ENCODE measurements around the gene PGAP1. TPM values are rescaled to one million over a fixed set of nuclear protein-coding genes. Genes with fewer than 3 reads are reported as not detected.

Gene PGAP1
- total and polyA plus RNA-seq, 10 donors = 0.38 to 10.1 (median 5.3) TPM

DNA sequence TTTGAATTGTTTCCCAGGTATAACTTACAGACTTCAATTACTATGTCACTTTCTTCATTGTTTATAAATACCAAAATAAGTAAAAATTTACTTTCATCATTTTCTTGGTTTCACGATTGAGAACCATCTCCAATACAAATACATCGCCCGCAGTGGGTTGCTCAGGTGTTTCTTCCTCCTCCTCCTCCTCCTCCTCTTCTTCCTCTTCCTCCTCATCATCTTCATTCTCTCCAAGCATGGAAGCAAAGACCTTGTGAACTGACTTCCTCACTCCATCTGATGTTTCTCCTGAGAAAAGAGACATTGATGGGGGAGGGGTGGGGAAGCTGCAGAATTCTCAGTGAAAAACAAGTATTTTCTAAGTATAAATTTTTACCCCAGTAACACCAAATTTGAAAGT is 133.6 kb downstream of the PGAP1 start:
- no peak for DNase-seq
- Histone ChIP-seq H3K4me1 (peaks cover under 1 to 26% (median 15%) of the 10 kb centered on the region in 6 donors), H3K36me3 (peaks cover 0 to 100% (median 87%) of the 10 kb centered on the region in 6 donors), H3K27me3 (replicated peaks in 1 of 7) (no peaks in the 10 kb centered on the region), H3K27ac (no peak overlapping the region), H3K9me3 (no peaks in the 10 kb centered on the region), H3K4me3 (no peak overlapping the region)
- WGBS, 5 donors = 94 to 99% (median 96%) methylated on average over 3 of the region's 3 CpGs
- intact Hi-C loops (cut with DNase I; ENCODE audit: low total_unique reads) = no loop called here
- TF ChIP-seq CTCF (IDR thresholded peaks at IDR 0.05 in 8 of 11, conservative IDR thresholded peaks at IDR 0.05 in 3 of 11) (no peak), POLR2A (IDR thresholded peaks at IDR 0.05) (no peak), POLR2AphosphoS5 (IDR thresholded peaks at IDR 0.05) (no peak)

- 79 to 90% (median 86%) methylated on average over 4 of the region's 4 CpGs for WGBS, 5 donors
These were observed 142.9 kb downstream of the PGAP1 start for GRCh38 chr2:196783431-196784094.

More at GRCh38 chr2:196783431-196784094, 142.9 kb downstream of the PGAP1 start:
- Histone ChIP-seq H3K4me1 (no peaks in the 10 kb centered on the region), H3K36me3 (peaks cover 6 to 99% (median 83%) of the 10 kb centered on the region in 6 donors), H3K4me3 (no peak overlapping the region), H3K27ac (no peak overlapping the region), H3K9me3 (no peaks in the 10 kb centered on the region), H3K27me3 (replicated peaks in 1 of 7) (no peaks in the 10 kb centered on the region)
- TF ChIP-seq POLR2AphosphoS5 (IDR thresholded peaks at IDR 0.05) (no peak), CTCF (IDR thresholded peaks at IDR 0.05 in 8 of 11, conservative IDR thresholded peaks at IDR 0.05 in 3 of 11) (no peak), POLR2A (IDR thresholded peaks at IDR 0.05) (no peak)
- DNase-seq = no peak
- intact Hi-C loops (cut with DNase I; ENCODE audit: low total_unique reads) = loop anchor here (10.0 kb wide), 1 partner anchor 621 kb away; no protein-coding TSS in a partner anchor

Small RNA genes lying within 50 kb of the gene (small RNA-seq; reads per million reads assigned to genes)
- gene AC012486.1 = 0 reads per million in 4 donors

Other genes with a start within 250 kb of the PGAP1 start
- gene GTF3C3, start 127.0 kb downstream of the PGAP1 start, total RNA-seq = 10 to 100 TPM; 29.8 to 58.9 (median 38.3) TPM
- 10 to 100 TPM in 2 of 3 donors, 1 to 10 TPM in 1; 9.4 to 11.4 (median 10.7) TPM for gene GTF3C3, start 127.0 kb downstream of the PGAP1 start, polyA plus RNA-seq
- not detected for gene C2orf66, start 117.4 kb downstream of the PGAP1 start, total RNA-seq
- under 1 TPM in 1 of 3 donors, not detected in 2; 0.06 TPM for gene C2orf66, start 117.4 kb downstream of the PGAP1 start, polyA plus RNA-seq